Right lobe of liver (tissue), 6 donors: Measurements from ENCODE around the gene FAM219A. TPM values are rescaled to one million over a fixed set of nuclear protein-coding genes. Genes with fewer than 3 reads are reported as not detected.

ENCODE experiments used
- ATAC-seq, 4 donors: fragments of 200-7000 bp; cut with Tn5 transposase; one replicate each; pipeline ENCODE4 v1.9.1; 2020; ENCODE audit warnings: mild to moderate bottlenecking in 4 of 4, moderate library complexity in 4 of 4
- DNase-seq, 3 donors: peaks; one replicate each; pipeline ENCODE4 v3.0.0-alpha.2; 2020
- H3K27ac ChIP-seq, 3 donors: fragments of 200-600 bp; one replicate each; pipeline ENCODE4 v1.8.0; 2022
- H3K27me3 ChIP-seq, 2 donors: fragments of 200-600 bp; one replicate each; pipeline ENCODE4 v1.8.0; 2022
- H3K36me3 ChIP-seq, 4 donors: fragments of 200-600 bp; sonication (generic) in 1 of 4; one replicate each; pipeline versions ENCODE4 v1.5.1 to v1.8.0; 2017 to 2022; ENCODE audit warnings: control low read depth in 1 of 4
- H3K4me1 ChIP-seq, 4 donors: fragments of 200-600 bp; sonication (generic) in 1 of 4; one replicate each; pipeline versions ENCODE4 v1.5.1 to v1.8.0; 2017 to 2022; ENCODE audit warnings: control low read depth in 1 of 4
- H3K4me3 ChIP-seq, 3 donors: fragments of 200-600 bp; one replicate each; pipeline ENCODE4 v1.8.0; 2022
- H3K9me3 ChIP-seq, 4 donors: fragments of 200-600 bp; sonication (generic) in 1 of 4; one replicate each; pipeline versions ENCODE4 v1.5.1 to v1.8.0; 2017 to 2022; ENCODE audit warnings: control low read depth in 1 of 4
- CTCF ChIP-seq, 4 donors: fragments of 200-600 bp in 3 of 4; fragments of 450-650 bp in 1 of 4; IDR thresholded peaks; one replicate each; pipeline versions ENCODE4 v1.5.1 to v1.8.0; 2016 to 2022; ENCODE audit warnings: antibody characterized with exemption in 4 of 4, mild to moderate bottlenecking in 2 of 4
- POLR2A ChIP-seq: fragments of 450-650 bp; IDR thresholded peaks from one replicate; pipeline ENCODE4 v1.6.1; 2017; ENCODE audit warnings: antibody characterized with exemption, mild to moderate bottlenecking
- WGBS: methylation state at CpG from one replicate; pipeline ENCODE4 v1.1.6; 2018; ENCODE audit warnings: low coverage, low lambda C conversion rate; ENCODE audit not compliant: insufficient coverage; ENCODE audit errors: missing lambda C conversion rate; 5-methylcytosine and 5-hydroxymethylcytosine counted together
- intact Hi-C, 2 donors: fragments of 100-400 bp; cut with DNase I; formaldehyde crosslinking; loops; one replicate each; pipeline versions ENCODE4 v1.11.2 to v1.14.1; 2022
- total RNA-seq, 6 experiments: library from RNA; depleted of rRNA in 2 of 6; stranded (reverse); fragments of >200 nt in 2 of 6; fragmentation: NEBNext Ultra II Directional in 3 of 6; extraction: Animal tissue kit (Norgen Biotek cat#: 25700) in 3 of 6; gene quantifications; one replicate each; pipeline versions ENCODE4 v1.1.0 to v1.2.4, GENCODE V29; 2016 to 2023
- donor health status: DM: no; HTN: yes; CAD: no.
- donor health status: DM: no; HTN: no; CAD: no.
- donor health status: DM: no; HTN: no; CAD: no.
- donor health status: DM: no; HTN: yes; CAD: no.
- donor health status: DM: no; HTN: yes; CAD: no.

Gene FAM219A
- total RNA-seq, 6 experiments from 2014 or later, result 4.1 to 10.7 (median 5.3) TPM

- TF ChIP-seq CTCF (IDR thresholded peaks at IDR 0.05), result no peak
- ATAC-seq (no peak), DNase-seq (no peak)
- intact Hi-C loops, result loop anchor here in 1 of 2 donors (5.0 kb wide), 1 partner anchor 64 kb away; no protein-coding TSS in a partner anchor
- no peaks in the 10 kb centered on the region for H3K27me3 ChIP-seq
- no peaks in the 10 kb centered on the region for H3K9me3 ChIP-seq
- 67% methylated on average over 1 of the region's 2 CpGs for WGBS
- H3K4me3 ChIP-seq, result no peak overlapping the region
- no peak overlapping the region for H3K27ac ChIP-seq
- no peaks in the 10 kb centered on the region for H3K36me3 ChIP-seq
- no peaks in the 10 kb centered on the region for H3K4me1 ChIP-seq
Observed at GRCh38 chr9:34501372-34501771, 43.0 kb upstream of the FAM219A start.

GRCh38 chr9:34500623-34501267 is 42.4 kb upstream of the FAM219A start:
- H3K4me3 ChIP-seq, result no peak overlapping the region
- no peaks in the 10 kb centered on the region for H3K27me3 ChIP-seq
- peak; percentile 93 to 97 (median 94) for TF ChIP-seq CTCF (IDR thresholded peaks at IDR 0.05)
- no peak for TF ChIP-seq POLR2A
- intact Hi-C loops, result loop anchor here in 1 of 2 donors (5.0 kb wide), 1 partner anchor 63 kb away; no protein-coding TSS in a partner anchor
- no peak overlapping the region for H3K27ac ChIP-seq
- WGBS, result 0% methylated on average over 1 of the region's 6 CpGs
- no peaks in the 10 kb centered on the region for H3K36me3 ChIP-seq
- H3K9me3 ChIP-seq, result no peaks in the 10 kb centered on the region
- DNase-seq (peak in 1 of 3 donors; percentile 64), ATAC-seq (peak; percentile 78 to 92 (median 86))
- H3K4me1 ChIP-seq, result no peaks in the 10 kb centered on the region

GRCh38 chr9:34499076-34499475 is 40.7 kb upstream of the FAM219A start:
- DNase-seq (no peak), ATAC-seq (no peak)
- 60% methylated on average over 2 of the region's 2 CpGs for WGBS
- Histone ChIP-seq H3K27me3 (no peaks in the 10 kb centered on the region), H3K9me3 (no peaks in the 10 kb centered on the region), H3K4me3 (no peak overlapping the region), H3K4me1 (no peaks in the 10 kb centered on the region), H3K36me3 (no peaks in the 10 kb centered on the region), H3K27ac (no peak overlapping the region)
- no peak for TF ChIP-seq POLR2A
- TF ChIP-seq CTCF (IDR thresholded peaks at IDR 0.05), result no peak
- intact Hi-C loops, result loop anchor here in 1 of 2 donors (5.0 to 10.0 kb wide), 2 partner anchors 54 to 97 kb away; no protein-coding TSS in a partner anchor

- TF ChIP-seq POLR2A (no peak), CTCF (IDR thresholded peaks at IDR 0.05) (no peak)
- H3K27me3 ChIP-seq, result no peaks in the 10 kb centered on the region
Observed at GRCh38 chr9:34498553-34498952, 40.2 kb upstream of the FAM219A start.

More at GRCh38 chr9:34498553-34498952, 40.2 kb upstream of the FAM219A start:
- H3K4me1 ChIP-seq, result no peaks in the 10 kb centered on the region
- no peak overlapping the region for H3K27ac ChIP-seq
- H3K9me3 ChIP-seq, result no peaks in the 10 kb centered on the region
- DNase-seq (no peak), ATAC-seq (no peak)
- intact Hi-C loops, result loop anchor here in 1 of 2 donors (5.0 to 10.0 kb wide), 2 partner anchors 54 to 96 kb away; no protein-coding TSS in a partner anchor
- H3K4me3 ChIP-seq, result no peak overlapping the region
- 46% methylated on average over 3 of the region's 3 CpGs for WGBS
- no peaks in the 10 kb centered on the region for H3K36me3 ChIP-seq
